Measurements from ENCODE around the gene MARCHF10.

DNA sequence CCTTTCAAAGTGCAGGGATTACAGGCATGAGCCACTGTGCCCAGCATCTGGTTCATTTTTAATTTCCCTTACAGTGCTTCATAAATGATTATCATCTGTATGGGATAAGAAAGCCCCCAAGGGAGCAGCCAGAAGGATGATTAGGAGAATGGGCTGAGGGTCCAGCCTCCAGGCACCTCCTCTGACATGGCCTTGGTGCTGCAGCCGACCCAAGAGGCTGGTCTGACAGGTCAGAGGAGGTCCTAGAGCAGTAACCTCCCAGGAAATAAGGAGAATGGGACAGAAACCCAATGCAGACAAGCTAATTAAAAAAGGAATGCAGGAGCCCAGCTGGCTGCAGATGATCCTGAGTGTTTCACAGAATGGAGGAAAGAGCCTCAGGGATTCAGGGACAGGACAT lies 151.7 kb downstream of the MARCHF10 start:
- TF ChIP-seq POLR2A (IDR thresholded peaks at IDR 0.05): no peak
- TF ChIP-seq, protein P1, sequence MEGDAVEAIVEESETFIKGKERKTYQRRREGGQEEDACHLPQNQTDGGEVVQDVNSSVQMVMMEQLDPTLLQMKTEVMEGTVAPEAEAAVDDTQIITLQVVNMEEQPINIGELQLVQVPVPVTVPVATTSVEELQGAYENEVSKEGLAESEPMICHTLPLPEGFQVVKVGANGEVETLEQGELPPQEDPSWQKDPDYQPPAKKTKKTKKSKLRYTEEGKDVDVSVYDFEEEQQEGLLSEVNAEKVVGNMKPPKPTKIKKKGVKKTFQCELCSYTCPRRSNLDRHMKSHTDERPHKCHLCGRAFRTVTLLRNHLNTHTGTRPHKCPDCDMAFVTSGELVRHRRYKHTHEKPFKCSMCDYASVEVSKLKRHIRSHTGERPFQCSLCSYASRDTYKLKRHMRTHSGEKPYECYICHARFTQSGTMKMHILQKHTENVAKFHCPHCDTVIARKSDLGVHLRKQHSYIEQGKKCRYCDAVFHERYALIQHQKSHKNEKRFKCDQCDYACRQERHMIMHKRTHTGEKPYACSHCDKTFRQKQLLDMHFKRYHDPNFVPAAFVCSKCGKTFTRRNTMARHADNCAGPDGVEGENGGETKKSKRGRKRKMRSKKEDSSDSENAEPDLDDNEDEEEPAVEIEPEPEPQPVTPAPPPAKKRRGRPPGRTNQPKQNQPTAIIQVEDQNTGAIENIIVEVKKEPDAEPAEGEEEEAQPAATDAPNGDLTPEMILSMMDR (IDR thresholded peaks at IDR 0.05): no peak
